Lung (tissue), 12 donors: ENCODE measurements around the gene SLC35F1. TPM values are rescaled to one million over a fixed set of nuclear protein-coding genes. Genes with fewer than 3 reads are reported as not detected.

Experiments
- ATAC-seq: fragments of 200-7000 bp; cut with Tn5 transposase; one replicate; pipeline ENCODE4 v1.9.1; 2020; ENCODE audit warnings: moderate number of reproducible peaks; ENCODE audit not compliant: insufficient read depth, low FRiP score
- DNase-seq, 3 donors: peaks; one replicate each; pipeline ENCODE4 v3.0.0-alpha.2; 2013 to 2017
- H3K27ac ChIP-seq, 2 donors: one replicate each; pipeline ENCODE4 v1.5.1; 2013; ENCODE audit warnings: mild to moderate bottlenecking in 2 of 2, moderate library complexity in 2 of 2, control low read depth in 1 of 2, inconsistent platforms in 1 of 2, low read depth in 1 of 2, low read length in 1 of 2
- H3K27me3 ChIP-seq, 3 donors: one replicate each; pipeline ENCODE4 v1.5.1; 2013; ENCODE audit warnings: low read length in 2 of 3; ENCODE audit not compliant: control insufficient read depth in 3 of 3, insufficient read depth in 3 of 3
- H3K36me3 ChIP-seq, 4 donors: one replicate each; pipeline ENCODE4 v1.5.1; 2013; ENCODE audit warnings: low read length in 4 of 4, mild to moderate bottlenecking in 1 of 4, moderate library complexity in 1 of 4; ENCODE audit not compliant: control insufficient read depth in 4 of 4, insufficient read depth in 4 of 4
- H3K4me1 ChIP-seq, 5 donors: one replicate each; pipeline ENCODE4 v1.5.1; 2013; ENCODE audit warnings: low read length in 5 of 5, mild to moderate bottlenecking in 2 of 5, moderate library complexity in 1 of 5; ENCODE audit not compliant: control insufficient read depth in 5 of 5, insufficient read depth in 5 of 5
- H3K4me3 ChIP-seq: one replicate; pipeline ENCODE4 v1.5.1; 2013; ENCODE audit warnings: mild to moderate bottlenecking, control low read depth, moderate library complexity
- H3K9ac ChIP-seq, 2 donors: one replicate each; pipeline ENCODE4 v1.5.1; 2013; ENCODE audit warnings: low read length in 2 of 2, control low read depth in 1 of 2; ENCODE audit not compliant: insufficient read depth in 1 of 2
- H3K9me3 ChIP-seq, 4 donors: one replicate each; pipeline ENCODE4 v1.5.1; 2013; ENCODE audit warnings: low read length in 3 of 4, mild to moderate bottlenecking in 1 of 4, moderate library complexity in 1 of 4; ENCODE audit not compliant: control insufficient read depth in 4 of 4, insufficient read depth in 3 of 4
- CTCF ChIP-seq: IDR thresholded peaks from 2 replicates; pipeline ENCODE4 v1.5.1; 2012; ENCODE audit warnings: mild to moderate bottlenecking; ENCODE audit errors: control extremely low read depth, extremely low read depth
- WGBS, 2 donors: extraction: QIAGEN DNeasy Blood & Tissue Kit; methylation state at CpG; one replicate each; pipeline ENCODE4 v1.1.7; 2013; 5-methylcytosine and 5-hydroxymethylcytosine counted together
- polyA plus RNA-seq, 2 donors: library from polyadenylated mRNA; stranded (reverse); fragments of 200-250 nt; gene quantifications; one replicate each; pipeline ENCODE4 v1.2.1, GENCODE V29; 2013
- total RNA-seq, 2 donors: library from RNA; depleted of rRNA in 1 of 2; stranded (reverse); fragments of >200 nt in 1 of 2; gene quantifications; one replicate each; pipeline ENCODE4 v1.2.1, GENCODE V29; 2014 to 2021
- donor health status: control.
- donor health status: control.
- donor health status: Bipolar disorder and iron deficiency.
- donor health status: healthy.
- donor health status: DM: yes; HTN: yes; CAD: no.

Gene SLC35F1
- total and polyA plus RNA-seq, 4 donors: 0.04 to 5.7 (median 0.07) TPM

GRCh38 chr6:118296129-118296901 lies 389.3 kb downstream of the SLC35F1 start:
- TF ChIP-seq CTCF: no peak
- no peak overlapping the region for H3K4me3 ChIP-seq
- ATAC-seq (no peak), DNase-seq (no peak)
- no peaks in the 10 kb centered on the region for H3K9me3 ChIP-seq
- peak overlapping the region in 1 of 2 donors; percentile 92 for H3K27ac ChIP-seq
- no peak overlapping the region for H3K9ac ChIP-seq
- 81 to 87% methylated on average over 5 of the region's 5 CpGs for whole genome bisulfite sequencing, 2 donors
- H3K36me3 ChIP-seq: no peaks in the 10 kb centered on the region
- no peaks in the 10 kb centered on the region for H3K27me3 ChIP-seq
- peaks cover 0 to 16% (median 2%) of the 10 kb centered on the region in 5 donors for H3K4me1 ChIP-seq

- no peak for TF ChIP-seq CTCF
- 85 to 95% methylated on average over 2 of the region's 2 CpGs for WGBS, 2 donors
- ATAC-seq: no peak
Observed at GRCh38 chr6:118297821-118298220, 390.8 kb downstream of the SLC35F1 start.

GRCh38 chr6:118298476-118299427 lies 391.7 kb downstream of the SLC35F1 start:
- H3K4me1 ChIP-seq: peaks cover 0 to 8% (median 0%) of the 10 kb centered on the region in 5 donors
- H3K27me3 ChIP-seq: no peaks in the 10 kb centered on the region
- peak; percentile 70 to 92 (median 78) for DNase-seq
- no peak overlapping the region for H3K4me3 ChIP-seq
- no peak for TF ChIP-seq CTCF
- no peaks in the 10 kb centered on the region for H3K36me3 ChIP-seq
- H3K9ac ChIP-seq: no peak overlapping the region
- ATAC-seq: no peak
- WGBS, 2 donors: 58 to 74% methylated on average over 8 of the region's 8 CpGs
- no peaks in the 10 kb centered on the region for H3K9me3 ChIP-seq
- H3K27ac ChIP-seq: peak overlapping the region in 1 of 2 donors; percentile 69

More at GRCh38 chr6:118297821-118298220, 390.8 kb downstream of the SLC35F1 start:
- no peaks in the 10 kb centered on the region for H3K27me3 ChIP-seq
- no peak for DNase-seq
- H3K4me1 ChIP-seq: peaks cover 0 to 10% (median 2%) of the 10 kb centered on the region in 5 donors
- H3K36me3 ChIP-seq: no peaks in the 10 kb centered on the region
- H3K27ac ChIP-seq: peak overlapping the region in 1 of 2 donors; percentile 69
- no peak overlapping the region for H3K9ac ChIP-seq
- H3K9me3 ChIP-seq: no peaks in the 10 kb centered on the region
- H3K4me3 ChIP-seq: no peak overlapping the region
